GM19023 (cell line): ENCODE data around the gene SNRPN.
"Not testable (repeated sequence)": the region's sequence is repeated elsewhere in the genome, so short reads cannot be mapped to it uniquely, and the experiment has no call there.

Experiments used
- ATAC-seq: cut with Tn5 transposase; IDR thresholded peaks from one replicate; pipeline ENCODE4 v1.9.1; 2021; ENCODE audit warnings: mild to moderate bottlenecking, moderate library complexity; ENCODE audit not compliant: unreplicated experiment

SNRPN gene

DNA sequence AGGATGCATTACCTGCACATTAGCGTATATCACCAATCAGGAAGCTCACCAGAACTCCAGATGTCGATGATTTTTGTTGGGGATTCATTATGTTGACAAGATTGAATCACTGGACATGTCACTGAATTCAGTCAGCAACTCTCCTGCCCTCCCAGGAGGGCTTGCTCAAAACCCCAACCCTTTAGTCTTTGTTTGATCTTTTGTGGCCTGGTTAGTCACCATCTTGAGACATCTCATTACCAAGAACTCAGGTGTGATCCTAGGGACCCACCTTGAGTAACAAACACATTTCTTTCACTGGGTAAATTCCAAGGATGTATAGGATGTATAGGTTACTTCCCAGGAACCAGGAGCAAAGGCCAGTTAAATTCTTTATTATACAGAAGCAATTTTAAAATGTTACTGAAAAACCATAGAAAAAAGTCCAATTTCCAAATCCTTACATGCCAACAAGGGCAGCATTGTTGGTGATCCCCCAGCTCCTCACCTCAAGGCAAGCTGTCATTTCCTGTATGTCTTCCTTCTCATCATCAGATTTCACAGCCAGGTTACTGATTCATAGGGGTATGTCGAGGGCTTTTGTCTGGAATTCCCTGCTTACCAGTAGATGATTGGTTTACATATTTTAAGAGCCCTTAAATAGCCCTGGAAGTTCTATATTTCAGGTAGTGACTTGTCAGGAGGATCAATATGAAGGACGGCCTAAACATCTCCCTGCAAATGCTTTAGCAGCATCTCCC, 11.7 kb downstream of the SNRPN start:
- no peak for ATAC-seq

DNA sequence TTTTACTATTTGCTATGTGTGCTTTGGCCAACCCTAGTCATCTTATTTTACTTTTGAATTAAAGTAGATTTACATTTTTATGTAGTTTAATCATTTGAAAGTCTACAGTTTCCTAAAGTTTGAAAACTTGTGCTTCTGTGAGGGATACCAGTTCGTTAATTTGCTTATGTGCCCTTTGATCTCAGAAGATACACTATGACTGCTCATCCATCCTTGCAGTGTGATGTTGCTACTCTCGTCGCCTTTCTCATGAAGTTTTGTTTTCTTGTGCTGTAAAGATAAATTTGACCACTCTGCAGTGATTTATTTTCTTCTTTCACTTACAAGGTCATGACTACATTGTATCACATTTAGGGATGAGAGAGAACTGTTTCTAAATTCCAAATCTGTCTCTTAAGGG, 16.3 kb downstream of the SNRPN start:
- ATAC-seq: no peak

- no peak for ATAC-seq
These were observed 17.0 kb downstream of the SNRPN start for GRCh38 chr15:24971772-24972171.

DNA sequence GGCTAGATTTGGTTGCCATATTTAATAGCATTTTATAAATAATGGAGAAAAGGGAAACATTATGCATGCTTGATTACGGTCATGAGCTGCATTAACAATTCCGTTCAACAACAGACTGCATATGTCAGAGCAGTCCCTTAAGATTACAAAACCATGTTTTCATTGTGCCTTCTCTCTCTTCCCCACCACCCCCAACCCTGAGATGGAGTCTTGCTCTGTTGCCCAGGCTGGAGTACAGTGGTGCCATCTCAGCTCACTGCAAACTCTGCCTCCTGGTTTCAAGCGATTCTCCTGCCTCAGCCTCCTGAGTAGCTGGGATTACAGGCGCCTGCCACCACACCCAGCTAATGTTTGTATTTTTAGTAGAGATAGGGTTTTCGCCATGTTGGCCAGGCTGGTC, 17.9 kb downstream of the SNRPN start:
- not testable (repeated sequence) for ATAC-seq

DNA sequence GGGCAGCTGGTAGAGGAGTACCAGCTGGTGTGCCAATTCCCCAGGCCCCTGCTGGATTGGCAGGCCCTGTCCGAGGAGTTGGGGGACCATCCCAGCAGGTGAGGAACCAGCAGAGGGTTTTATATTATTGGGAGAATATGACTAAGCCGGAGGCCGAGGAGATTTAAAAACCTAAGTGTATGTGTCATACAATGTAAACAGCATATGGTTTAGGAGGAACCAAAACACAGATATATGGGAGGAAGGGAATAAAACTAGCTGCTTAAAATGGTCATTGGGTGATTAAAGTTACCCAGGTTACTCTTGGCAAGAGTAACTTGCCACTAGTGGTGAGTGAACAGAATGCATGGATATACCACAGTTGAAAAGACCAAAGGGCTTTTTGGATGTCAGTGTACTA, 22.1 kb downstream of the SNRPN start:
- ATAC-seq: no peak

- ATAC-seq: no peak
These were observed 22.9 kb downstream of the SNRPN start for GRCh38 chr15:24977686-24978085.

DNA sequence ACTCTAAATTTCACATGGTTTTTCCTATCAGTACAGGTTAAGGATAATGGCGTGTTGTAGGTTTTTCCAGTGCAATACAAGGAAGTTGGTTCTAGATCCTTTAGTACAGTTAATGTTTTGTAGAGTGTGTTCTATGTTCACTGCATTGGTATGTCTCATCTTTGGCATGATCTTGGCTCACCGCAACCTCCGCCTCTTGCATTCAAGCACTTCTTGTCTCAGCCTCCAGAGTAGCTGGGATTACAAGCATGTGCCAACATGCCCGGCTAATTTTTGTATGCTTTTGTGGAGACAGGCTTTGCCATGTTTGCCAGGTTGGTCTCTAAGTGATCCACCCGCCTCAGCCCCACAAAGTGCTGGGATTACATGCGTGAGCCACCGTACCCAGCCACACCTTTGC, 30.4 kb downstream of the SNRPN start:
- no peak for ATAC-seq

GRCh38 chr15:24986653-24987052, 31.9 kb downstream of the SNRPN start:
- no peak for ATAC-seq

DNA sequence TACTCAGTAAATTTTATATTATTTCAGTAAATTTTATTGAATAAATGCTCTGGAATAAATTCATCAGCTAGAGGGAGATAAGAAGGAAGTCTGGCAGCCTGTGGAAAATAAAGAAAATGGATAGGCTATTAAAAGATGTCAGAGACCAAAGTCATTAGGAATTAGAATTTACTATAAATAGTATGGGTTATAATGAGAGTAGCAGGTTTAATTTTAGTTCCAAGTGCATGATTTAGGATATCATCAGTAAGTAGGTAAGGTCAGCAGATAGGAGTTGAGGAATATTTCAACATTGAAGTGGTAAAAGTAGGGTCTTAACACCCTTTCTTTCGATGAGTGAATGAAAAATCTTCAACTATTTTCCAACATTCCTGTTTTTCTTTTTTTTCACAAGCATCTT, 64.6 kb downstream of the SNRPN start:
- no peak for ATAC-seq

DNA sequence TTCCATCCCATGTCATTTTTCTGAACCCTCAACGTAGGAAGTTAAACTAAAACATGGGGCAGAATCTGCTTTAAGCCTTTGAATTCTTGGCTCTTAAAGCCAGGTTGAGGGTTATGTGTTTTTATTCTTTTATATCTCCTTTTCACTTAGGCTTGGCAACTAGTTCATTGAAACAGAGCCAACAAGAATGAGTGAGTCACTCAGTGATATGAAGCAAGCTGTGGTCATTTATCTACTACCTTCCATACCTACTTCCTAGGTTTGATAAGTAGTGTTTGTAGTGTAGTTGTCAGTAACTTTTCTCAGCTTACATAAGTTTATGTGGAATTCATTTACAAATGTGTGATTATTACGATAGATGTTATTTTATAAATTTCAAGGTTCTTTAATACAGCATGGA, 67.4 kb downstream of the SNRPN start:
- ATAC-seq: no peak
